HepG2 (cell line): ENCODE data around the gene SNED1. TPM values are rescaled to one million over a fixed set of nuclear protein-coding genes. Genes with fewer than 3 reads are reported as not detected.

Source experiments
- ATAC-seq: fragments of 200-7000 bp; cut with Tn5 transposase; 3 replicates; pipeline ENCODE4 v1.9.1; 2020; ENCODE audit warnings: mild to moderate bottlenecking, moderate library complexity
- BruUV-seq: library from RNA; stranded (reverse); fragments of 400-500 nt; replicated peaks from 2 replicates; lab custom pipeline; 2021; lab: Mats Ljungman, UMichigan
- CTCF ChIA-PET: fragments of 300-600 bp; formaldehyde crosslinking; extraction: SDS; loops from one replicate; lab custom pipeline; 2021; ENCODE audit warnings: low total read pairs, inconsistent platforms, low intra/inter-chr PET ratio; lab: Yijun Ruan, JAX
- POLR2A ChIA-PET: fragments of 350-600 bp; sonication (Branson Sonifier 250); formaldehyde crosslinking; loops from one replicate; lab custom pipeline; 2020; ENCODE audit warnings: antibody characterized with exemption, inconsistent platforms; lab: Yijun Ruan, JAX
- DNase-seq: peaks from one replicate; pipeline ENCODE4 v3.0.0-alpha.2; 2015; ENCODE audit warnings: low spot score
- FAIRE-seq: peaks from 3 replicates; lab custom pipeline; 2011; peaks lifted over from hg19 to GRCh38; lab: Jason Lieb, UNC
- H2AFZ ChIP-seq: one replicate; pipeline ENCODE4 v1.6.1; 2011; ENCODE audit warnings: low read length, inconsistent platforms
- H3K27ac ChIP-seq: fragments of 300-600 bp; 3 replicates; pipeline ENCODE4 v1.8.0; 2011; ENCODE audit warnings: mixed run types, mild to moderate bottlenecking, mixed read lengths, low read length, inconsistent platforms; ENCODE audit not compliant: insufficient read depth; ENCODE audit errors: extremely low read length
- H3K27me3 ChIP-seq, 2 experiments: fragments of 200-600 bp in 1 of 2; 2 replicates in 1 of 2; 3 replicates in 1 of 2; pipeline versions ENCODE4 v1.6.0 to v1.8.0; 2011; ENCODE audit warnings: low read length in 2 of 2, mild to moderate bottlenecking in 2 of 2, moderate library complexity in 2 of 2, inconsistent platforms in 1 of 2; ENCODE audit not compliant: insufficient read depth in 2 of 2, control insufficient read depth in 1 of 2
- H3K36me3 ChIP-seq, 2 experiments: fragments of 200-600 bp in 1 of 2; replicated peaks in 1 of 2; 2 replicates in 1 of 2; 3 replicates in 1 of 2; pipeline versions ENCODE4 v1.5.1 to v1.8.0; 2011; ENCODE audit warnings: low read length in 2 of 2, inconsistent platforms in 1 of 2; ENCODE audit not compliant: insufficient read depth in 2 of 2, control insufficient read depth in 1 of 2
- H3K4me1 ChIP-seq: 2 replicates; pipeline ENCODE4 v1.5.1; 2012; ENCODE audit warnings: low read length, inconsistent platforms; ENCODE audit not compliant: insufficient read depth
- H3K4me2 ChIP-seq: 2 replicates; pipeline ENCODE4 v1.6.0; 2011; ENCODE audit warnings: low read depth, low read length, inconsistent platforms
- H3K4me3 ChIP-seq, 3 experiments: fragments of 200-600 bp in 1 of 3; sonication (generic), shearing (Covaris generic) in 1 of 3; replicated peaks in 1 of 3; 2 replicates each; pipeline ENCODE4 v1.5.1; 2011 to 2016; ENCODE audit warnings: low read length in 3 of 3, inconsistent platforms in 2 of 3, low read depth in 2 of 3, mild to moderate bottlenecking in 2 of 3, control low read depth in 1 of 3, mixed read lengths in 1 of 3; ENCODE audit not compliant: insufficient read depth in 1 of 3
- H3K79me2 ChIP-seq: one replicate; pipeline ENCODE4 v1.6.1; 2011; ENCODE audit warnings: low read length, inconsistent platforms; ENCODE audit not compliant: insufficient read depth
- H3K9ac ChIP-seq: 2 replicates; pipeline ENCODE4 v1.6.0; 2011; ENCODE audit warnings: mild to moderate bottlenecking, low read depth, low read length, inconsistent platforms; ENCODE audit not compliant: insufficient read depth
- H3K9me3 ChIP-seq: 2 replicates; pipeline ENCODE4 v1.5.1; 2012; ENCODE audit warnings: mild to moderate bottlenecking, low read length
- H4K20me1 ChIP-seq: 2 replicates; pipeline ENCODE4 v1.6.0; 2011; ENCODE audit warnings: inconsistent platforms, mild to moderate bottlenecking, low read length, moderate library complexity; ENCODE audit not compliant: insufficient read depth
- CBX5 ChIP-seq: sonication (generic); formaldehyde crosslinking; IDR thresholded peaks from 2 replicates; pipeline ENCODE4 v1.4.0; 2020; ENCODE audit warnings: missing genetic modification reagents, borderline replicate concordance
- CHD2 ChIP-seq: IDR thresholded peaks from 2 replicates; pipeline ENCODE4 v1.6.1; 2011; ENCODE audit warnings: low read depth, low read length, improper control_type of control experiment
- CREB1 ChIP-seq, 2 experiments: fragments of 450-650 bp in 1 of 2; IDR thresholded peaks; 2 replicates each; pipeline ENCODE4 v1.6.1; 2016 to 2017; ENCODE audit warnings: control low read depth in 1 of 2, mild to moderate bottlenecking in 1 of 2, missing compliant biosample characterization in 1 of 2, missing genetic modification characterization in 1 of 2
- FOXO1 ChIP-seq: sonication (generic); formaldehyde crosslinking; IDR thresholded peaks from 2 replicates; pipeline ENCODE4 v1.4.0; 2020; ENCODE audit warnings: missing genetic modification reagents
- SIN3A ChIP-seq: IDR thresholded peaks from 2 replicates; pipeline ENCODE4 v1.6.1; 2011; ENCODE audit warnings: low read depth, mild to moderate bottlenecking, control low read depth, low read length, borderline replicate concordance
- SKIL ChIP-seq: sonication (generic); formaldehyde crosslinking; IDR thresholded peaks from 2 replicates; pipeline ENCODE4 v1.8.0; 2022; ENCODE audit warnings: missing genetic modification reagents, mild to moderate bottlenecking, moderate library complexity, borderline replicate concordance
- TCF7L2 ChIP-seq: IDR thresholded peaks from 2 replicates; pipeline ENCODE4 v1.6.1; 2011; ENCODE audit warnings: mild to moderate bottlenecking, low read depth, low read length, moderate library complexity
- ZFP1 ChIP-seq: IDR thresholded peaks from 2 replicates; pipeline ENCODE4 v1.6.1; 2016
- ZNF18 ChIP-seq: sonication (generic); formaldehyde crosslinking; IDR thresholded peaks from 2 replicates; pipeline ENCODE4 v1.8.0; 2022; ENCODE audit warnings: mild to moderate bottlenecking, missing genetic modification reagents; ENCODE audit not compliant: insufficient replicate concordance
- ZNF3 ChIP-seq: IDR thresholded peaks from 2 replicates; pipeline ENCODE4 v1.7.0; 2017; ENCODE audit warnings: inconsistent platforms
- ZNF34 ChIP-seq: sonication (generic); formaldehyde crosslinking; IDR thresholded peaks from 2 replicates; pipeline ENCODE4 v1.4.0; 2020; ENCODE audit warnings: mild to moderate bottlenecking, missing genetic modification reagents, borderline replicate concordance
- ZNF879 ChIP-seq: sonication (generic); formaldehyde crosslinking; IDR thresholded peaks from 2 replicates; pipeline ENCODE4 v1.8.1; 2023; ENCODE audit warnings: missing genetic modification reagents
- WGBS: methylation state at CpG from one replicate; pipeline ENCODE4 v1.1.6; 2017; ENCODE audit warnings: low lambda C conversion rate; 5-methylcytosine and 5-hydroxymethylcytosine counted together
- in situ Hi-C: cut with HindIII; loops from 2 replicates; pipeline ENCODE4 v1.10.0; 2017; ENCODE audit warnings: low pct_unique_long_range_greater_than_20kb; ENCODE audit not compliant: extremely low pct_ligation_motif_present
- intact Hi-C: fragments of 100-400 bp; cut with micrococcal nuclease; formaldehyde crosslinking; loops from one replicate; pipeline ENCODE4 v1.10.0; 2022; ENCODE audit not compliant: unreplicated experiment
- polyA plus RNA-seq, 8 experiments: library from polyadenylated mRNA; depleted of rRNA in 3 of 8; stranded (reverse) in 7 of 8; unstranded in 1 of 8; fragments of >200 nt; fragmentation: Illumina TruSeq in 4 of 8; extraction: Trizol in 4 of 8; gene quantifications; 2 replicates each; pipeline versions ENCODE4 v1.2.1 to v1.2.3, GENCODE V29; 2011 to 2016; ENCODE audit warnings: low read depth in 4 of 8, missing spikeins in 1 of 8, mixed read lengths in 1 of 8; ENCODE audit not compliant: insufficient read depth in 1 of 8
- total RNA-seq, 5 experiments: library from RNA; depleted of rRNA; stranded (reverse); fragments of >200 nt; fragmentation: Illumina TruSeq; extraction: Trizol; gene quantifications; 2 replicates each; pipeline ENCODE4 v1.2.3, GENCODE V29; 2016; ENCODE audit warnings: low read depth in 1 of 5

Gene SNED1
- total and polyA plus RNA-seq, 2 of the 13 experiments (the other 11 are each of a cell fraction or from before 2014, with no cell fraction given) = 0.15 to 0.65 TPM

DNA sequence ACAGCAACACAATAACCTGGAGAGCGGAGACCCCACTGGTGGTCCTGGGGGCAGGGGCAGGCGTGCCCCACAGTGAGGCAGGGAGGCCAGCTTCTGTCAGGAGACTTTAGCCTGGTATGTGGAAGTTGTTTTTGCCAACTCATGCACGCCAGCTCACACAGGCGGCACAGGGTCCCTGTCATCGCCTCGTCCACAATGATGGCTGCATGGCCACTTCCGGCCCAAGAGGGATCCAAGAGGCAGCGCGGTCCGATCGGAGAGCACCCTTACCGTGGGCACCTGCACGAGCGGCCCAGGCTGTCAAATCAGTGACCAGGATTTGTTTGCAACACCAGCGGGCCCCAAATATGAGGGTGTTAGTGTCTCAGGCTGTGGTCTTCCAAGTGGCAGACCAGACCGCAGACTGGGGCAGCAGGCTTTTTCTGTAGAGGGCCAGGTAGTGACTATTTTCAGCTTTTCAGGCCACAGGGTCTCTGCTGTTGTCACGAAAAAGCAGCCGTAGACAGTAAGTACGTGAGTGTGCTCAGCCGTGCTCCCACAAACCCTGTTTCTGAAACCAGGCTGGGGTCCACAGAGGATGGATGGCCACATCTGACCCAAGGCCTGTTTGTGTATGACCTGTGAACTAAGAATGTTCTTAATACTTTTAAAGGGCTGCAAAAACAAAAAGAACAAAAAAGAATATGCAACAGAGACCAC is 21.2 kb downstream of the SNED1 start:
- Histone ChIP-seq H3K27me3 (no peaks in the 10 kb centered on the region), H3K4me3 (no peak overlapping the region), H3K79me2 (no peaks in the 10 kb centered on the region), H3K4me2 (no peak overlapping the region), H3K4me1 (no peaks in the 10 kb centered on the region), H2AFZ (no peak overlapping the region), H4K20me1 (no peaks in the 10 kb centered on the region), H3K9me3 (0 out of 2 replicates have a peak, but pooled peaks cover 4% of the 10 kb centered on the region), H3K9ac (no peak overlapping the region), H3K36me3 (no peaks in the 10 kb centered on the region), H3K27ac (no peak overlapping the region)
- ChIA-PET CTCF (no interaction called here), POLR2A (no interaction called here)
- DNase-seq (no peak), FAIRE-seq (no peak), ATAC-seq (no peak)
- TF ChIP-seq CREB1 (IDR thresholded peaks at IDR 0.05) (no peak), CREB1 (CRISPR knock-in tag; IDR thresholded peaks at IDR 0.05) (no peak), SIN3A (no peak), ZNF879 (no peak), ZNF3 (no peak), SKIL (no peak), ZNF18 (no peak), ZNF34 (CRISPR knock-in tag) (no peak), CBX5 (CRISPR knock-in tag) (no peak), CHD2 (no peak), ZFP1 (CRISPR knock-in tag) (no peak), FOXO1 (CRISPR knock-in tag) (no peak), TCF7L2 (no peak)
- 83% methylated on average over 18 of the region's 20 CpGs for WGBS
- in situ Hi-C loops = no loop called here
- BruUV-seq = no TSS peak
- intact Hi-C loops = no loop called here
